ENCODE results near the gene TUBB3. TPM values are rescaled to one million over a fixed set of nuclear protein-coding genes. Genes with fewer than 3 reads are reported as not detected.

The TUBB3 gene
- total and polyA plus RNA-seq, 2 of the 8 experiments (the other 6 are each of a cell fraction or from before 2014, with no cell fraction given), result 275 to 393 TPM

DNA sequence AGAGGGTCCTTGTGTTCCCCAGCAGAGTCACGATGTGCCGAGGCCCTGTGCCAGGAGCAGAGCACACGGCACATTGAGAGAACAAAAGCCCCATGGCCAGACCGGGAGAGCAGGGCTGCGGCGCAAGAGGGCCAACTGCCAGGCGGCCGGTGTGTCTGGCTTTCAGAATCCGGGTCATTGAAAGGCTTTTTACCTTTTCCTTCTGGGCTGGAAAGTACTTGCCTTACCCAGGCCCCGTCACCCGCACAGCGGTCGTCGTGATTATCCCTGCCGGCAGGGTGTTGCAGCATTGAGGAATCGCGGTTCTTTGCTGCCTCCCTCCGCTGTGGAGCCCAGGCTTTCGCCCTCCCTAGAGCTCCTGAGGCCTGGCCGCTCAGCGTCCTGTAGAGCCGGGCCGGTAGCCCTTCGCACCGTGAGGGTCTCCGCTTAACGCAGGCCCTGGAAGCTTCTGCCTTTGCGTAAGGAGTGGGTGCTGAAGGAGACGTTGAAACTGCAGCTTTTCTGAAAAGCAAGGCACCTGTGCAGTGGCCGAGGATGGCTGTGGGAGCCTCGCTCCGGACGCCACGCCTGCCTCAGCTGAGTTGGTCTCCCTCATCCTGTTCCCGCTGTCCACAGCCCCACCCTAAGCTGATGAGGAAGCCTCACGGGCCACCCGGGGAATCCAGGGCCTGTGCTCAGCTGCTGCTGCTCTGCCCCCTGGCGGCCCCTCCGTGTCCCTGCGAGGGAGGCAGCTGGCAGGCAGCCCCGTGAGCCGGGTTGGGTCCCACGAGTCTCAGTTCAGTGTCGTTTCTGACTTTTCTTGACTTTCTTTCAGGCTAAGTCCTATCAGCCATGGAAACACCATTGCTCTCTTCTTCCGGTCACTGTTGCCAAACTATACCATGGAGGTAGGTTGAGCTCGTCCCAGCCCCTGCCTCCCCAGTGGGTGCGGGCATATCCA, 13.1 kb upstream of the TUBB3 start (continued):
- 0 out of 4 replicates have a peak, but pooled peaks of 1 of the 2 experiments have one; percentile 37 for TF ChIP-seq HDAC2 (IDR thresholded peaks at IDR 0.05; ENCODE audit: borderline replicate concordance in 1 of 2, low read depth in 2 of 2, low read length in 2 of 2)
- peak; percentile 9; the same call in 1 of the 2 replicates for TF ChIP-seq TEAD4 (IDR thresholded peaks at IDR 0.05; ENCODE audit: low read depth, low read length)
- TF ChIP-seq CREB1 (IDR thresholded peaks at IDR 0.05), result peak; percentile 43; the same call in 1 of the 2 replicates
- TF ChIP-seq EGR1 (IDR thresholded peaks at IDR 0.05; ENCODE audit: borderline replicate concordance, low read depth, low read length), result peak; percentile 16; the same call in 1 of the 2 replicates
- TF ChIP-seq TCF12 (IDR thresholded peaks at IDR 0.05; ENCODE audit: low read depth, low read length), result peak; percentile 52; the same call in 1 of the 2 replicates
- no peak for TF ChIP-seq SP1 (IDR thresholded peaks at IDR 0.05; ENCODE audit: low read depth, low read length)
- TF ChIP-seq RNF2 (IDR thresholded peaks at IDR 0.05; ENCODE audit: borderline replicate concordance, low read depth, low read length, missing control alignments, poor library complexity, severe bottlenecking), result no peak
